Measurements from ENCODE around the gene MSRB2. TPM values are rescaled to one million over a fixed set of nuclear protein-coding genes. Genes with fewer than 3 reads are reported as not detected.
A peak's percentile ranks its signal among the peaks of the same experiment; 100 is the strongest.

The MSRB2 gene
- total and polyA plus RNA-seq, 2 of the 8 experiments (the other 6 are each of a cell fraction or from before 2014, with no cell fraction given): 11.0 to 13.9 TPM

DNA sequence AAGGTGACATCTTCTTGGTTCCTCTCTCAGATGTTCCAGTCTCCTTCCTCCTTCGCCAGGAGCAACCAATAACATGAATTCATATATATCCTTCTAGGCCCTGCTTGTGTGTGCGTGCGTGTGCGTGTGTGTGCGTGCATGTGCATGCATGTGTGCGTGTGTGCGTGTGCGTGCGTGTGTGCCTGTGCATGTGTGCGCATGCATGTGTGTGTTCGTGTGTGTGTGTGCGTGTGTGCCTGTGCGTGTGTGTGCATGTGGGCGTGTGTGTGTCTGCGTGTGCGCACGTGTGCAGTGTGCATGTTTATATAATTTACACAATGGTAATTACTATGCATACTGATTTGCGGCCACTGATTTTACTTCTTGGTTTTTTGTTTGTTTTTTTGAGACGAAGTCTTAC is 52.8 kb downstream of the MSRB2 start:
- H3K56ac ChIP-seq (replicated peaks; ENCODE audit: insufficient read length, low read depth, low read length): no peak overlapping the region
- H2BK15ac ChIP-seq (ENCODE audit: low read length): no peak overlapping the region
- WGBS, 2 experiments (ENCODE audit: extremely low coverage in 1 of 2, insufficient coverage in 1 of 2, insufficient read length in 1 of 2, insufficient replicate concordance in 2 of 2, low coverage in 1 of 2, low lambda C conversion rate in 2 of 2, missing lambda C conversion rate in 1 of 2): 90% methylated on average over 19 of the region's 19 CpGs; no CpG with 5 or more reads in 1 of the 2 experiments
- no peak overlapping the region for H2AFZ ChIP-seq (ENCODE audit: low read length)
- no peaks in the 10 kb centered on the region for H3K79me2 ChIP-seq (ENCODE audit: control insufficient read depth in 1 of 2, insufficient read depth in 2 of 2, low read length in 2 of 2)
- H3K27ac ChIP-seq (ENCODE audit: low read depth, low read length): no peak overlapping the region
- ChIA-PET CTCF (ENCODE audit: partially characterized antibody) (interaction anchor here (1.2 kb wide), 1 partner anchor 9 kb away, joined by 7 read pairs; no protein-coding TSS in a partner anchor), POLR2A (ENCODE audit: partially characterized antibody) (no interaction called here)
- no peak overlapping the region for H4K5ac ChIP-seq (ENCODE audit: insufficient read length, low read depth, low read length)
- no peak overlapping the region; the same call in 1 of the 2 replicates for H2BK12ac ChIP-seq (ENCODE audit: low read depth, low read length)
- H3K4me2 ChIP-seq (ENCODE audit: insufficient read depth in 1 of 2, low read depth in 2 of 2, low read length in 2 of 2): no peak overlapping the region
- H4K8ac ChIP-seq (ENCODE audit: extremely low read depth, insufficient read depth, low read length): no peak overlapping the region; the same call in 1 of the 2 replicates
- no peak overlapping the region for H3K4me3 ChIP-seq (ENCODE audit: extremely low read depth in 1 of 4, insufficient read depth in 2 of 4, low read depth in 3 of 4, low read length in 4 of 4)
- no peak overlapping the region for H3K14ac ChIP-seq (ENCODE audit: insufficient read length)
- peaks cover 0 to 2% of the 10 kb centered on the region in 2 experiments for H4K20me1 ChIP-seq (replicated peaks in 1 of 2; ENCODE audit: control insufficient read depth in 1 of 2, insufficient read depth in 2 of 2, low read length in 2 of 2)
- H3K4me1 ChIP-seq (replicated peaks in 1 of 4; ENCODE audit: control insufficient read depth in 3 of 4, insufficient read depth in 4 of 4, low read length in 3 of 4): no peaks in the 10 kb centered on the region
- H3K9me3 ChIP-seq (ENCODE audit: insufficient read depth in 2 of 2, low read depth in 1 of 2, low read length in 1 of 2): no peaks in the 10 kb centered on the region
- TF ChIP-seq, protein P1, sequence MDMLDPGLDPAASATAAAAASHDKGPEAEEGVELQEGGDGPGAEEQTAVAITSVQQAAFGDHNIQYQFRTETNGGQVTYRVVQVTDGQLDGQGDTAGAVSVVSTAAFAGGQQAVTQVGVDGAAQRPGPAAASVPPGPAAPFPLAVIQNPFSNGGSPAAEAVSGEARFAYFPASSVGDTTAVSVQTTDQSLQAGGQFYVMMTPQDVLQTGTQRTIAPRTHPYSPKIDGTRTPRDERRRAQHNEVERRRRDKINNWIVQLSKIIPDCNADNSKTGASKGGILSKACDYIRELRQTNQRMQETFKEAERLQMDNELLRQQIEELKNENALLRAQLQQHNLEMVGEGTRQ (IDR thresholded peaks at IDR 0.05; ENCODE audit: low read length): no peak
- TF ChIP-seq EGR1 (IDR thresholded peaks at IDR 0.05; ENCODE audit: borderline replicate concordance, low read depth, low read length): no peak
- TF ChIP-seq SIX5 (IDR thresholded peaks at IDR 0.05; ENCODE audit: low read depth, low read length): no peak
- TF ChIP-seq RBBP5 (IDR thresholded peaks at IDR 0.05; ENCODE audit: borderline replicate concordance, low read depth, low read length): no peak
- no peak for TF ChIP-seq CEBPB (IDR thresholded peaks at IDR 0.05; ENCODE audit: low read depth, low read length)
- TF ChIP-seq, protein P2, sequence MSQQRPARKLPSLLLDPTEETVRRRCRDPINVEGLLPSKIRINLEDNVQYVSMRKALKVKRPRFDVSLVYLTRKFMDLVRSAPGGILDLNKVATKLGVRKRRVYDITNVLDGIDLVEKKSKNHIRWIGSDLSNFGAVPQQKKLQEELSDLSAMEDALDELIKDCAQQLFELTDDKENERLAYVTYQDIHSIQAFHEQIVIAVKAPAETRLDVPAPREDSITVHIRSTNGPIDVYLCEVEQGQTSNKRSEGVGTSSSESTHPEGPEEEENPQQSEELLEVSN (IDR thresholded peaks at IDR 0.05): no peak
- no peak for TF ChIP-seq SUZ12 (IDR thresholded peaks at IDR 0.05; ENCODE audit: low read length)
- TF ChIP-seq, protein P3, sequence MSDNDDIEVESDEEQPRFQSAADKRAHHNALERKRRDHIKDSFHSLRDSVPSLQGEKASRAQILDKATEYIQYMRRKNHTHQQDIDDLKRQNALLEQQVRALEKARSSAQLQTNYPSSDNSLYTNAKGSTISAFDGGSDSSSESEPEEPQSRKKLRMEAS (IDR thresholded peaks at IDR 0.05): no peak
- no peak for TF ChIP-seq SP2 (IDR thresholded peaks at IDR 0.05; ENCODE audit: low read length)
- TF ChIP-seq TAF1 (IDR thresholded peaks at IDR 0.05; ENCODE audit: low read depth, low read length): no peak
- H3K36me3 ChIP-seq (ENCODE audit: control insufficient read depth in 2 of 4, insufficient read depth in 4 of 4, low read length in 3 of 4): no peaks in the 10 kb centered on the region
- no peak overlapping the region for H2BK20ac ChIP-seq (ENCODE audit: low read length)
- FAIRE-seq (no peak), DNase-seq (ENCODE audit: low read depth in 1 of 2, low spot score in 2 of 2) (no peak)
- no peak overlapping the region for H3K23ac ChIP-seq (ENCODE audit: insufficient read length)
- no peak overlapping the region for H3K9ac ChIP-seq (replicated peaks in 1 of 4; ENCODE audit: extremely low read depth in 1 of 4, low read depth in 3 of 4, low read length in 3 of 4)
- H3K23me2 ChIP-seq (ENCODE audit: low read depth, low read length): no peaks in the 10 kb centered on the region
- H2AK5ac ChIP-seq (ENCODE audit: low read depth, low read length): peak overlapping the region; percentile 68; the same call in 1 of the 2 replicates
- no peak overlapping the region; the same call in 1 of the 2 replicates for H2BK5ac ChIP-seq (ENCODE audit: low read depth, low read length)
- H4K91ac ChIP-seq (replicated peaks; ENCODE audit: insufficient read length, low read length): no peak overlapping the region
- no peak overlapping the region for H2BK120ac ChIP-seq (replicated peaks; ENCODE audit: low read depth, low read length)
- H3K79me1 ChIP-seq (ENCODE audit: low read depth, low read length): no peaks in the 10 kb centered on the region
- H3K18ac ChIP-seq (ENCODE audit: extremely low read depth, low read length): no peak overlapping the region
- no peaks in the 10 kb centered on the region; a peak in 1 of 7 replicates for H3K27me3 ChIP-seq (replicated peaks in 1 of 4; ENCODE audit: control insufficient read depth in 3 of 4, extremely low read depth in 1 of 4, insufficient read depth in 3 of 4, low read length in 3 of 4)
- H3K4ac ChIP-seq (replicated peaks; ENCODE audit: insufficient read length, low read depth, low read length): no peak overlapping the region
